A549 (cell line): ENCODE measurements around the gene DNAJC10. TPM values are rescaled to one million over a fixed set of nuclear protein-coding genes. Genes with fewer than 3 reads are reported as not detected.

Experiments
- ATAC-seq, 2 experiments: fragments of 200-7000 bp in 1 of 2; fragments of >200 bp in 1 of 2; cut with Nextera tagmentation in 1 of 2; cut with Tn5 transposase in 1 of 2; 3 replicates each; pipeline versions ENCODE4 v1.8.0 to v1.9.1; 2018 to 2020; ENCODE audit warnings: mild to moderate bottlenecking in 1 of 2, moderate library complexity in 1 of 2
- CTCF ChIA-PET: fragments of 300-600 bp; sonication (Branson Sonifier 250); formaldehyde crosslinking; extraction: SDS; loops from one replicate; lab custom pipeline; 2021; ENCODE audit warnings: antibody characterized with exemption, inconsistent platforms; lab: Yijun Ruan, JAX
- POLR2A ChIA-PET: fragments of 350-600 bp; formaldehyde crosslinking; extraction: SDS; loops from one replicate; lab custom pipeline; 2021; ENCODE audit warnings: antibody characterized with exemption, inconsistent platforms; lab: Yijun Ruan, JAX
- DNase-seq, 2 experiments: peaks; one replicate each; pipeline versions ENCODE4 v3.0.0 to v3.0.0-alpha.2; 2011 to 2016; ENCODE audit warnings: low read depth in 1 of 2, low spot score in 1 of 2
- FAIRE-seq: peaks from 2 replicates; lab custom pipeline; 2011; peaks lifted over from hg19 to GRCh38; lab: Jason Lieb, UNC
- H3K27ac ChIP-seq, 2 experiments: fragments of >200 bp; sonication (Bioruptor Twin); formaldehyde crosslinking; 3 replicates each; pipeline ENCODE4 v1.5.1; 2016 to 2017
- H3K4me1 ChIP-seq: fragments of >200 bp; sonication (Bioruptor Twin); formaldehyde crosslinking; 3 replicates; pipeline ENCODE4 v1.6.1; 2016
- H3K4me2 ChIP-seq: fragments of >200 bp; sonication (Bioruptor Twin); formaldehyde crosslinking; 3 replicates; pipeline ENCODE4 v1.6.1; 2016
- H3K4me3 ChIP-seq: fragments of >200 bp; sonication (Bioruptor Twin); formaldehyde crosslinking; 3 replicates; pipeline ENCODE4 v1.5.1; 2016
- H3K9me3 ChIP-seq: fragments of >200 bp; sonication (Bioruptor Twin); formaldehyde crosslinking; 3 replicates; pipeline ENCODE4 v1.6.1; 2016
- BHLHE40 ChIP-seq: IDR thresholded peaks from 2 replicates; pipeline ENCODE4 v1.6.1; 2012; ENCODE audit warnings: low read depth, low read length, inconsistent platforms
- CEBPB ChIP-seq, 2 experiments: fragments of >200 bp in 1 of 2; sonication (Bioruptor Twin) in 1 of 2; formaldehyde crosslinking in 1 of 2; IDR thresholded peaks; 2 replicates each; pipeline ENCODE4 v1.6.1; 2012 to 2016
- HOXA7 ChIP-seq: fragments of 250-450 bp; sonication (Bioruptor Pico); IDR thresholded peaks from 2 replicates; pipeline ENCODE4 v1.5.0; 2020; ENCODE audit warnings: mild to moderate bottlenecking, moderate library complexity
- NR3C1 ChIP-seq: fragments of >200 bp; sonication (Bioruptor Twin); formaldehyde crosslinking; IDR thresholded peaks from 3 replicates; pipeline ENCODE4 v1.6.1; 2017
- RAD21 ChIP-seq, 2 experiments: fragments of >200 bp in 1 of 2; sonication (Bioruptor Twin) in 1 of 2; formaldehyde crosslinking in 1 of 2; IDR thresholded peaks in 1 of 2; conservative IDR thresholded peaks in 1 of 2; 2 replicates in 1 of 2; 3 replicates in 1 of 2; pipeline ENCODE4 v1.6.1; 2012 to 2018; ENCODE audit warnings: inconsistent platforms in 1 of 2
- RARB ChIP-seq: fragments of 250-450 bp; sonication (Bioruptor Pico); IDR thresholded peaks from 2 replicates; pipeline ENCODE4 v1.8.0; 2021; ENCODE audit warnings: mild to moderate bottlenecking, moderate library complexity
- RFX5 ChIP-seq: fragments of 450-650 bp; IDR thresholded peaks from 2 replicates; pipeline ENCODE4 v1.7.1; 2014; ENCODE audit warnings: antibody characterized with exemption, mild to moderate bottlenecking, moderate library complexity
- RNF2 ChIP-seq: fragments of 200-600 bp; sonication (generic); IDR thresholded peaks from 2 replicates; pipeline ENCODE4 v1.6.1; 2016; ENCODE audit warnings: low read depth, mild to moderate bottlenecking, antibody characterized with exemption, moderate library complexity, borderline replicate concordance
- SMC3 ChIP-seq: fragments of >200 bp; sonication (Bioruptor Twin); formaldehyde crosslinking; IDR thresholded peaks from 3 replicates; pipeline ENCODE4 v1.6.1; 2018; ENCODE audit warnings: inconsistent platforms
- TFCP2L1 ChIP-seq: fragments of 250-450 bp; sonication (Bioruptor Pico); IDR thresholded peaks from 2 replicates; pipeline ENCODE4 v1.5.0; 2021; ENCODE audit warnings: mild to moderate bottlenecking
- WGBS: methylation state at CpG from one replicate; pipeline ENCODE4 v1.1.6; 2017; ENCODE audit errors: missing lambda C conversion rate; 5-methylcytosine and 5-hydroxymethylcytosine counted together
- polyA plus RNA-seq, 4 experiments: library from polyadenylated mRNA; depleted of rRNA in 3 of 4; stranded (reverse); fragments of >200 nt; fragmentation: RNase III in 1 of 4; extraction: RNeasy Plus Mini Kit Qiagen cat#74134 plus additional on column Dnase treatment in 1 of 4; gene quantifications; 2 replicates in 3 of 4; 3 replicates in 1 of 4; pipeline ENCODE4 v1.2.3, GENCODE V29; 2011 to 2017
- TF ChIP-seq, protein P1 (sequence below): fragments of 200-600 bp; sonication (generic); IDR thresholded peaks from 2 replicates; pipeline ENCODE4 v1.6.1; 2016; ENCODE audit warnings: antibody characterized with exemption, mild to moderate bottlenecking, moderate library complexity
- TF ChIP-seq, protein P2 (sequence below): fragments of >200 bp; sonication (Bioruptor Twin); formaldehyde crosslinking; IDR thresholded peaks from 3 replicates; pipeline ENCODE4 v1.5.1; 2016
- TF ChIP-seq, protein P3 (sequence below): fragments of 450-650 bp; IDR thresholded peaks from 2 replicates; pipeline ENCODE4 v1.6.1; 2014; ENCODE audit warnings: antibody characterized with exemption
- TF ChIP-seq, protein P4 (sequence below): fragments of >200 bp; sonication (Bioruptor Twin); formaldehyde crosslinking; IDR thresholded peaks from 2 replicates; pipeline ENCODE4 v1.6.1; 2016
- TF ChIP-seq, protein P5 (sequence below): IDR thresholded peaks from 2 replicates; pipeline ENCODE4 v1.6.1; 2012

Gene DNAJC10
- polyA plus RNA-seq, 2 of the 4 experiments (the other 2 are of a cell fraction), result 64.1 to 126 TPM

DNA sequence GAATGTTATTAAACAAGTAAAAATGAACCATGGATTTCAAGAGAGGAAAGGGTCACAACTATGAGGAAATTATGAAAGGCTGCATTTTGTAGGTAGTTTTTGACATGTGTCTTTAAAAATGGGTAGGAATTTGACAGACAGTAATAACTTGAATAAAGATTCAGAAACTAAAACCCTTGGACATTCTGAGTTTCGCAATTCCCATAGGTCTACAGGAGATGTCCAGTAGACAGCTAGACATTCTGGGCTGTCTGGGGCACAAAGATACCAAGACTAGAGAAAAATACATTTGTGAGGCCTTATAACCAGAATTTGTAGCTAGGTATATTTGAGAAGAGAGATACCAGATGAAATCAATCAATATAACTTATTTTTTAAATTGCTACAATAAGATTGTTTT, 42.3 kb downstream of the DNAJC10 start:
- Histone ChIP-seq H3K27ac (no peak overlapping the region), H3K4me3 (no peak overlapping the region), H3K4me1 (peaks cover 8% of the 10 kb centered on the region; the same call in 2 of the 3 replicates), H3K4me2 (no peak overlapping the region), H3K9me3 (no peaks in the 10 kb centered on the region)
- 91% methylated on average over 1 of the region's 1 CpG for WGBS
- ChIA-PET CTCF (interaction anchor here (1.0 kb wide), 1 partner anchor 9 kb away, joined by 4 read pairs; no protein-coding TSS in a partner anchor), POLR2A (no interaction called here)
- TF ChIP-seq, protein P1, sequence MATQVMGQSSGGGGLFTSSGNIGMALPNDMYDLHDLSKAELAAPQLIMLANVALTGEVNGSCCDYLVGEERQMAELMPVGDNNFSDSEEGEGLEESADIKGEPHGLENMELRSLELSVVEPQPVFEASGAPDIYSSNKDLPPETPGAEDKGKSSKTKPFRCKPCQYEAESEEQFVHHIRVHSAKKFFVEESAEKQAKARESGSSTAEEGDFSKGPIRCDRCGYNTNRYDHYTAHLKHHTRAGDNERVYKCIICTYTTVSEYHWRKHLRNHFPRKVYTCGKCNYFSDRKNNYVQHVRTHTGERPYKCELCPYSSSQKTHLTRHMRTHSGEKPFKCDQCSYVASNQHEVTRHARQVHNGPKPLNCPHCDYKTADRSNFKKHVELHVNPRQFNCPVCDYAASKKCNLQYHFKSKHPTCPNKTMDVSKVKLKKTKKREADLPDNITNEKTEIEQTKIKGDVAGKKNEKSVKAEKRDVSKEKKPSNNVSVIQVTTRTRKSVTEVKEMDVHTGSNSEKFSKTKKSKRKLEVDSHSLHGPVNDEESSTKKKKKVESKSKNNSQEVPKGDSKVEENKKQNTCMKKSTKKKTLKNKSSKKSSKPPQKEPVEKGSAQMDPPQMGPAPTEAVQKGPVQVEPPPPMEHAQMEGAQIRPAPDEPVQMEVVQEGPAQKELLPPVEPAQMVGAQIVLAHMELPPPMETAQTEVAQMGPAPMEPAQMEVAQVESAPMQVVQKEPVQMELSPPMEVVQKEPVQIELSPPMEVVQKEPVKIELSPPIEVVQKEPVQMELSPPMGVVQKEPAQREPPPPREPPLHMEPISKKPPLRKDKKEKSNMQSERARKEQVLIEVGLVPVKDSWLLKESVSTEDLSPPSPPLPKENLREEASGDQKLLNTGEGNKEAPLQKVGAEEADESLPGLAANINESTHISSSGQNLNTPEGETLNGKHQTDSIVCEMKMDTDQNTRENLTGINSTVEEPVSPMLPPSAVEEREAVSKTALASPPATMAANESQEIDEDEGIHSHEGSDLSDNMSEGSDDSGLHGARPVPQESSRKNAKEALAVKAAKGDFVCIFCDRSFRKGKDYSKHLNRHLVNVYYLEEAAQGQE, result no peak
- peak; percentile 14 to 24; a peak in 1 of 4 replicates for TF ChIP-seq CEBPB (IDR thresholded peaks at IDR 0.05)
- ATAC-seq (no peak), FAIRE-seq (no peak), DNase-seq (no peak)

DNA sequence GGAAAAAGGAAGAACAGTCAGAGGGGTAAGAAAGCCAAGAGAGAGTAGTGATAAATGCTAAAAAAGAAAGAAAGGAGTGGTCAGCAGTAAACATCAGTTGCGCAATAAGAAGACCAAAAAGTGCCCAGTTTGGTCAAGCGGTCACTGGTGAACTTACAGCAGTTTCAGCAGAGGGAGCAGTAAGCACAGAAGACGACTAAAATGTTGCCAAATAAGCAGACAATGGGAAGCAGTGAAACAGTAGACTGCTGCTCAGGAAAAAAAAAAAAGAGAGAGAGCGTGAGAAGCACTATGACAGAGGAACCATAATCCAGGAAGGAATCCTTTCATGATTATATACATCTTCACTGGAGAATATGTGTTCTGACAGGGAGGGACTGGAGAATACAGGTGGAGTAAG, 45.8 kb downstream of the DNAJC10 start:
- TF ChIP-seq CEBPB (IDR thresholded peaks at IDR 0.05) (peak; percentile 38 to 86; a peak in 3 of 4 replicates), RNF2 (no peak)
- ChIA-PET POLR2A (no interaction called here), CTCF (no interaction called here)
- Histone ChIP-seq H3K4me1 (peaks cover 8% of the 10 kb centered on the region; the same call in 2 of the 3 replicates), H3K4me2 (no peak overlapping the region), H3K9me3 (no peaks in the 10 kb centered on the region), H3K27ac (no peak overlapping the region), H3K4me3 (no peak overlapping the region)
- ATAC-seq (no peak), FAIRE-seq (no peak), DNase-seq (no peak)
- 85% methylated on average over 4 of the region's 4 CpGs for WGBS

DNA sequence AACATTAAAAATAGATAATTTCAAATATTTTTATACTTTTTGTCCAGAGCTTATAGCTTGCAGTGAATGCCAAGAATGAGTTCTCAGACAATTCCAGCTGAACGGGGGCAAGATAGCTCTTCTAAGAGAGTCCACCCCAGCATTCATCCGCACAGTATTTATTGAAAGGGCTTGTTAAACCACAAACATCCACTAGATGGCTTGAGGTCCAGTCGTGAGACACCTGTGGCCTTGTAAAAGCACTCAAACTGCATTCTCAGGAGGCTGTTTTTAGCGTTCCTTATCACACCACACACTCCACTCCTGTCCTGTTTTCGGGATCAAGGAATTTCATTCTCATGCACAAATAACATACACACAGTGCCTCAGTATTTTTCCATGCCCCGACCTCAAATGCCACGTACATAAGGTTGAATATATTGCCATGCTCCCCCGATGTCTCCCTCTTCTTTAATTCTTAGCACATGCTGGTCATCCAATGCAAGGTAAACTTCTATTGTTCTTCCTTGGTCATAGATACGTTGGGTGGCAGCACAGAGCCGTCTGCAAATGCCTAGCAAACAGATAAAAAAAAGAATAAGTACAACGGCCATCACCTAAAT, 47.4 kb downstream of the DNAJC10 start:
- POLR2A ChIA-PET, result no interaction called here
- Histone ChIP-seq H3K9me3 (no peaks in the 10 kb centered on the region), H3K4me3 (no peak overlapping the region), H3K4me1 (peaks cover 8% of the 10 kb centered on the region; the same call in 2 of the 3 replicates), H3K4me2 (no peak overlapping the region), H3K27ac (no peak overlapping the region)
- 52% methylated on average over 11 of the region's 11 CpGs for WGBS
- DNase-seq, result peak; percentile 15 to 55
- FAIRE-seq, result no peak
- peak; percentile 58 to 84; a peak in 3 of 6 replicates for ATAC-seq
- TF ChIP-seq BHLHE40 (no peak), SMC3 (peak; percentile 41), RAD21 (conservative IDR thresholded peaks at IDR 0.05 in 1 of 2, IDR thresholded peaks at IDR 0.05 in 1 of 2) (peak; percentile 18 to 32; a peak in 3 of 5 replicates), TFCP2L1 (CRISPR knock-in tag) (no peak), RARB (CRISPR knock-in tag) (no peak)
- TF ChIP-seq, protein P2, sequence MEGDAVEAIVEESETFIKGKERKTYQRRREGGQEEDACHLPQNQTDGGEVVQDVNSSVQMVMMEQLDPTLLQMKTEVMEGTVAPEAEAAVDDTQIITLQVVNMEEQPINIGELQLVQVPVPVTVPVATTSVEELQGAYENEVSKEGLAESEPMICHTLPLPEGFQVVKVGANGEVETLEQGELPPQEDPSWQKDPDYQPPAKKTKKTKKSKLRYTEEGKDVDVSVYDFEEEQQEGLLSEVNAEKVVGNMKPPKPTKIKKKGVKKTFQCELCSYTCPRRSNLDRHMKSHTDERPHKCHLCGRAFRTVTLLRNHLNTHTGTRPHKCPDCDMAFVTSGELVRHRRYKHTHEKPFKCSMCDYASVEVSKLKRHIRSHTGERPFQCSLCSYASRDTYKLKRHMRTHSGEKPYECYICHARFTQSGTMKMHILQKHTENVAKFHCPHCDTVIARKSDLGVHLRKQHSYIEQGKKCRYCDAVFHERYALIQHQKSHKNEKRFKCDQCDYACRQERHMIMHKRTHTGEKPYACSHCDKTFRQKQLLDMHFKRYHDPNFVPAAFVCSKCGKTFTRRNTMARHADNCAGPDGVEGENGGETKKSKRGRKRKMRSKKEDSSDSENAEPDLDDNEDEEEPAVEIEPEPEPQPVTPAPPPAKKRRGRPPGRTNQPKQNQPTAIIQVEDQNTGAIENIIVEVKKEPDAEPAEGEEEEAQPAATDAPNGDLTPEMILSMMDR, result peak; percentile 56
- TF ChIP-seq, protein P3, sequence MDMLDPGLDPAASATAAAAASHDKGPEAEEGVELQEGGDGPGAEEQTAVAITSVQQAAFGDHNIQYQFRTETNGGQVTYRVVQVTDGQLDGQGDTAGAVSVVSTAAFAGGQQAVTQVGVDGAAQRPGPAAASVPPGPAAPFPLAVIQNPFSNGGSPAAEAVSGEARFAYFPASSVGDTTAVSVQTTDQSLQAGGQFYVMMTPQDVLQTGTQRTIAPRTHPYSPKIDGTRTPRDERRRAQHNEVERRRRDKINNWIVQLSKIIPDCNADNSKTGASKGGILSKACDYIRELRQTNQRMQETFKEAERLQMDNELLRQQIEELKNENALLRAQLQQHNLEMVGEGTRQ, result no peak
- TF ChIP-seq, all 56 proteins: peak for 3
- CTCF ChIA-PET, result interaction anchor here (0.6 to 1.1 kb wide), 4 partner anchors 10 to 216 kb away, joined by 3 to 5 read pairs (median 4); no protein-coding TSS in a partner anchor

DNA sequence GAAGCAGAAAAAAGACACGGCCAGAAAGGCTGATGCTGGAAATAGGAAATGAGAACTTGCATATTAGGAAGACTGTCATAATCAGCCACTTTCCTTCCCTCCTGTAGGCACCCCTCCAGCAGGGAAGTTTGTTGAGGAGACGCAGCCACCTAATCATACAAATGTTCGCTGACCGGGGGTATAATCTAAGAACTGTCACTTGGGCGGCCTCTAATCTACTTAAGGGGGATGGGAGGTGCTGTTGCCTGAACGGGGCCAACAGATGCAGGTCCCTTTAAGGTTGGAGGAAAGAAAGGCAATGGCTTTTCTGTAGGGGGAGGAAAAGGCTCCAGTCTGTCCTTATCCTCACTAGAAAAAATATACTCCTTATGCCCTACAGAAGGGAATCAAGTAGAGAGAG, 50.6 kb downstream of the DNAJC10 start:
- Histone ChIP-seq H3K9me3 (peaks cover 7% of the 10 kb centered on the region; the same call in 1 of the 3 replicates), H3K27ac (no peak overlapping the region), H3K4me1 (no peaks in the 10 kb centered on the region), H3K4me2 (no peak overlapping the region), H3K4me3 (no peak overlapping the region)
- TF ChIP-seq, protein P4, sequence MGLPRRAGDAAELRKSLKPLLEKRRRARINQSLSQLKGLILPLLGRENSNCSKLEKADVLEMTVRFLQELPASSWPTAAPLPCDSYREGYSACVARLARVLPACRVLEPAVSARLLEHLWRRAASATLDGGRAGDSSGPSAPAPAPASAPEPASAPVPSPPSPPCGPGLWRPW, result no peak
- TF ChIP-seq HOXA7 (CRISPR knock-in tag) (no peak), NR3C1 (no peak), RFX5 (no peak), RNF2 (no peak)
- TF ChIP-seq, protein P5, sequence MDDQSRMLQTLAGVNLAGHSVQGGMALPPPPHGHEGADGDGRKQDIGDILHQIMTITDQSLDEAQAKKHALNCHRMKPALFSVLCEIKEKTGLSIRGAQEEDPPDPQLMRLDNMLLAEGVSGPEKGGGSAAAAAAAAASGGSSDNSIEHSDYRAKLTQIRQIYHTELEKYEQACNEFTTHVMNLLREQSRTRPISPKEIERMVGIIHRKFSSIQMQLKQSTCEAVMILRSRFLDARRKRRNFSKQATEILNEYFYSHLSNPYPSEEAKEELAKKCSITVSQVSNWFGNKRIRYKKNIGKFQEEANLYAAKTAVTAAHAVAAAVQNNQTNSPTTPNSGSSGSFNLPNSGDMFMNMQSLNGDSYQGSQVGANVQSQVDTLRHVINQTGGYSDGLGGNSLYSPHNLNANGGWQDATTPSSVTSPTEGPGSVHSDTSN, result no peak
- FAIRE-seq (no peak), DNase-seq (no peak), ATAC-seq (no peak; a peak in 1 of 6 replicates)
- 86% methylated on average over 6 of the region's 6 CpGs for WGBS
- POLR2A ChIA-PET, result no interaction called here
- CTCF ChIA-PET, result interaction anchor here (0.6 to 2.3 kb wide), 4 partner anchors 9 to 53 kb away, joined by 3 to 9 read pairs (median 3); no protein-coding TSS in a partner anchor
